Coronary artery (tissue), 2 donors: ENCODE results near the gene SYMPK.
A peak's percentile ranks its signal among the peaks of the same experiment; 100 is the strongest.

Experiments used
- DNase-seq: peaks from one replicate; pipeline ENCODE4 v3.0.0-alpha.2; 2017; ENCODE audit warnings: low spot score
- H3K27ac ChIP-seq, 2 donors: fragments of 200-600 bp; sonication (generic); one replicate each; pipeline ENCODE4 v1.5.1; 2016 to 2019
- H3K4me3 ChIP-seq: fragments of 200-600 bp; sonication (generic); 2 replicates; pipeline ENCODE4 v1.5.1; 2016; ENCODE audit warnings: mild to moderate bottlenecking, moderate library complexity
- TF ChIP-seq, protein P1 (sequence below): fragments of 200-600 bp; sonication (generic); IDR thresholded peaks from one replicate; pipeline ENCODE4 v1.5.1; 2019; ENCODE audit warnings: antibody characterized with exemption

SYMPK gene

DNA sequence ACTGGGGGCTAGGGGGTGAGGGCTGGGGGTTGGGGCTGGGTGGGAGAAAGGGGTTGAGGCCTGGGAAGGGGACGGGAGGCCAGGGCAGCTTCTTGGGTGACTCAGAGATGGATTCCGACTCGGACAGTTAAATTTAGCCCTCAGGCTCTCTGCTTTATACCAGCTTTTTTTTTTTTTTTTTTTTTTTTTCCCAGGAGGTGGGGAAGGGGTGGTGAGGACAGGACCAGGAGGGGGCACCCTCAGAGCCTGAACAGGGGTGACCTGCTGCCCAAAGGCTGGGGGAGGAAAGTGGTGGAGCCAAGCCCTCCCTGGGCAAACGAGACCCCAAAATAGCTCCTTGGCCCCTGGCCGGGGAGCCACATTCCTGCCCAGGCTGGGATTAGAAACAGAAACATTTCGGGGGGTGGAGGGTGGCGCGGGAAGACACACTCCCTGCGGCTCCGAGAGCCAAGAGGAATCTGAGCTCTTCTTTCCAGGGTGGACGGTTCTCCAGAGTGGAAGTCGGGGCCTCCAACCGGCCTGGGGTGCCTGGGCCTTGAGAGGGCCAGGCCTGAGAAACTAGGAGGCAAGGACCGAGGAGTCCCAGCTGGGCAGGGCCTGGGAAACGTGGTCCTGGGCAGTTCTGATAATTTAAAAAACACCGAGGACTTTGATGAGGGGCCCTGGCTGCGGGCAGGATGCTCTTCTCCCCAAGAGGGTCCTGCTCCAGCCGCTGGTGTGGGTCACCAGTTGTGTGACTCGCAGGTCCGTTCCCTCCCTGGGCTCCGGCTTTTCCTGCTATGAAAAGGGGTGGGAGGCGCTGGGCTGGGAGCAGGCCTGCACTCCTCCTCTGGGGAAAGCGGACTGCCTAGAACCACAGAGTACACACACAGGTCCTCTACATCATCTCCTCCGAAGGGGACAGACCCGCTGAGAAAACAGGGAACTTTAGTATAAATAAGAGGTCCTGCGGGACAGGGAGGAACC lies 79.8 kb downstream of the SYMPK start:
- Histone ChIP-seq H3K27ac (peak overlapping the region; percentile 92 to 97), H3K4me3 (peak overlapping the region; percentile 69)
- TF ChIP-seq, protein P1, sequence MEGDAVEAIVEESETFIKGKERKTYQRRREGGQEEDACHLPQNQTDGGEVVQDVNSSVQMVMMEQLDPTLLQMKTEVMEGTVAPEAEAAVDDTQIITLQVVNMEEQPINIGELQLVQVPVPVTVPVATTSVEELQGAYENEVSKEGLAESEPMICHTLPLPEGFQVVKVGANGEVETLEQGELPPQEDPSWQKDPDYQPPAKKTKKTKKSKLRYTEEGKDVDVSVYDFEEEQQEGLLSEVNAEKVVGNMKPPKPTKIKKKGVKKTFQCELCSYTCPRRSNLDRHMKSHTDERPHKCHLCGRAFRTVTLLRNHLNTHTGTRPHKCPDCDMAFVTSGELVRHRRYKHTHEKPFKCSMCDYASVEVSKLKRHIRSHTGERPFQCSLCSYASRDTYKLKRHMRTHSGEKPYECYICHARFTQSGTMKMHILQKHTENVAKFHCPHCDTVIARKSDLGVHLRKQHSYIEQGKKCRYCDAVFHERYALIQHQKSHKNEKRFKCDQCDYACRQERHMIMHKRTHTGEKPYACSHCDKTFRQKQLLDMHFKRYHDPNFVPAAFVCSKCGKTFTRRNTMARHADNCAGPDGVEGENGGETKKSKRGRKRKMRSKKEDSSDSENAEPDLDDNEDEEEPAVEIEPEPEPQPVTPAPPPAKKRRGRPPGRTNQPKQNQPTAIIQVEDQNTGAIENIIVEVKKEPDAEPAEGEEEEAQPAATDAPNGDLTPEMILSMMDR = no peak
- peak; percentile 94 for DNase-seq

DNA sequence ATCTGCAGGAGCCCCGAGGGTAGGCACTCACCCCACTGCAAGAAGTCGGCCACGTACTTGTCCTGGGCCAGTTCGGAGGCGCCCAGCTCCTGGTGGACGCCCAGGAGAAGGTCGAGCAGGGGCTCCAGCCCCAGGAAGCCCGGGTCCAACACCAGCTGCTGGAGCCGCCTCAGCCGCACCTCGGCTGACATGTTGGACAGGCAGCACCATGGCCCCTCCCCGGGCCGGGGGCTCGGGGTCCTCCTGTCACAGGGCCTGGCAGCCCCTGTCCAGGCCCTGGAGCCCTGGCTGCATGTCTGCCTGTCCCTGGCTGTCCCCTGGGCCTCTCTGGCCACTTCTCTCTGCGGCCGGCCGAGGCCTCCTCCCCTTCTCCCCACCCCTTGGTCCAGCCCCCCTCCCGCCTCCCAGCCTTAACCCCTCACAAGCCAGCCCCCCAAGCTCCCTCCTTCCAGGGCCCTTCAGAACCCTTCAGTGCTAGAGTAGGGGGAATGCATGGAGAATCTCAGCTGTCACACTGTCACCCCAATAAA lies 80.7 kb downstream of the SYMPK start, which contains the start of gene DMPK:
Gene DMPK, minus strand, starts transcription at position 329 of the 530 bp plus-strand sequence. Its CDS starts 138 bp downstream, at position 191.
- TF ChIP-seq, protein P1 = no peak
- no peak for DNase-seq
- Histone ChIP-seq H3K27ac (peak within 1 kb of the TSS; percentile 92 to 97), H3K4me3 (peak within 1 kb of the TSS; percentile 69)

DNA sequence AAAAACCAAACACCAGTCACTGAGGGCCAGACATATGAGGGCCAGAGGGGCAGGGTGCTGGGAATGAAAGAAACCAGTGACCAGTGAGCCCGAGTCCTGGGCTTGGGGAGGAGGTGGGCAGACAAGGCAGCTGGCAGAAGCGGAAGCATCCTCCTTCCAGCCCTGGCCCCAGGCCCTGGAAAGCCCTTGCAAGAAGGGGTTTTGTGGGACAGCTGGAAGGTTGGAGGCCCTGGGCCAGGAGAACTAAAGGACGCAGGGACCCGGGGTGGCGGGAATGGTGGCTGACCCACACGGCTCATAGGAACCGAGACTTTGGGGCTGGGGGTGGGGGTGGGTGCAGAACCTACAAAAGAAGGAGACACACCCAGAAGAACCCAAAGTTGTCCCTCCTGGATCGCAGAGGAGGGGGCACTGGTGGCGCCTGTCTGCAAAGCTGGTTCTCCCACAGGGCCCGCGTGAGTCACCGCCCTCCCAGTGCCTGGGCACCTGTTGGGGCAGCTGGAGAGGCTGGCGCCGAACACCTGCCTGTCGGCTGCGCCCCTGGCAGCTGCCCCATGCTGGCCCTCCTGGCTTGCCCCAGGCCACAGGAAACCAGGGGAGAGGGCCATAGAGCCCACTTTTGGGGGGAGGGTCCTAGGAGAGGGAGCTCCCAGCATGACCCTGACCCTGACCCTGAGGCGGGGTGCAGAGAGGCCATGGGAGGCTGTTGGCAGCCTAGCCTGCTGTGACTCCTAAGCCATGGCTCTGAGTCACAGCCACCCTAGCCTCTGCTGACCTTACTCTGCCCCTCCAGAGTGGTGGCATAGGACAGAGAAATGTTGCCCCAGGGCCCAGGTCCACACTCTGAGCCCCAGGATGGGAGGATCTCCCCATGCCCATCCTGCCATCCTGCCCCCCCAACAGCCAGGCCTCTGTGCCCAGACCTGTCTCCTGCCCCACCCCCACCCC lies 81.5 kb downstream of the SYMPK start:
- Histone ChIP-seq H3K27ac (peak overlapping the region; percentile 92 to 97), H3K4me3 (peak overlapping the region; percentile 69)
- TF ChIP-seq, protein P1 = no peak
- DNase-seq = no peak

DNA sequence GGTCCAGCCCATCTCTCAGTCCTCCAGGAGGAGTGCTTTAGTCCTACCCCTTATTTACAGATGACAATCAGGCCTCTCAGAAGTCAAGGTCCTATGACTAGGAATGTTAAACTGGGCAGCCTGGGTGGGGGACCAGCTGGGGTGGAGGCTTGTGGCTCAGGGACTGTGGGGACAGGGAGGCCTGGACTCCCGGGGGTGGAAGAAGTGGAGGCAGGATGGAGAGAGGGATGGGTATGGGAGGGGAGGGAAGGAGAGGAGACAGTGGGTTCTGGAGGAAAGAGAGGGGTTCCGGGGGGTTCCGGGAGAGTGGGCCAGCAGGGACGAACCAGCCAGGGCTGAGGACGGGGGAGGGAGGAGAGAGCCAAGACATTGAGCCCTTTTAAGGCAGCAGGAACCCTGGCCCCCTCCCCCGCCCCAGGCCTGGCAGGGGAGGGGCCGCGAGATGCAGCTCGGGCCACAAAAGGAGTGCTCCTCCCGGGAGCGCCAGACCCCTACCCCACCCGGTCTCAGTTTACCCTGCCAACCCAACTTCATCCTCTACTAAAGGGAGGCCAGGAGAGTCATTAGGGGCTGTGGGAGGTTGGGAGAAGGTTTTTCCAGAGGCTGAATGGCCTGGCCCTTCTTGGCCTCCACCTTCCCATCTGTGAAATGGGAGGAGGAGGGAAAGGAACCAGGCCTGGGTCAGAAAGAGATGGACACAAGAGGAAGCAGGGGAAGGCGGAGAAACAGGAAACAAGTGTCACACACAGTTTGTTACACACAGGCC lies 82.3 kb downstream of the SYMPK start:
- Histone ChIP-seq H3K4me3 (peak overlapping the region; percentile 69), H3K27ac (peak overlapping the region; percentile 92 to 97)
- DNase-seq = no peak
- TF ChIP-seq, protein P1 = no peak

DNA sequence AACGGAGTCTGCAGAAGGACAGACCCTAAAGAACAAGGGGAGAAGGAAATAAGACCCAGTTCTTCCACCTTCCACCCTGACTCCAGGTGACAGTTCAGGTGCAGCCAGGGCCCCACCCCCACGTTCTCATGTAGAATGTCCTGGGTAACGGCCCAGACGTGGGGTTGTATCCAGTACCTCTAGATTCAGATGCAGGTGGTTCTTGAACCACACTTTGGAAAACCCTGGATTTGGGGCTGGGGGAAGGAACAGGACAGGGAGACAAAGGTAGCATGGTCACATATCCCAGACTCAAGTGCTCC lies 82.8 kb downstream of the SYMPK start:
- DNase-seq = no peak
- TF ChIP-seq, protein P1 = no peak
- Histone ChIP-seq H3K27ac (peak overlapping the region; percentile 92 to 97), H3K4me3 (peak overlapping the region; percentile 69)
